Measurements from ENCODE around the gene ATP2B2. TPM values are rescaled to one million over a fixed set of nuclear protein-coding genes. Genes with fewer than 3 reads are reported as not detected.

Gene ATP2B2
- total RNA-seq, 4 donors from 2014 or later: 0.42 to 2.0 (median 1.1) TPM

DNA sequence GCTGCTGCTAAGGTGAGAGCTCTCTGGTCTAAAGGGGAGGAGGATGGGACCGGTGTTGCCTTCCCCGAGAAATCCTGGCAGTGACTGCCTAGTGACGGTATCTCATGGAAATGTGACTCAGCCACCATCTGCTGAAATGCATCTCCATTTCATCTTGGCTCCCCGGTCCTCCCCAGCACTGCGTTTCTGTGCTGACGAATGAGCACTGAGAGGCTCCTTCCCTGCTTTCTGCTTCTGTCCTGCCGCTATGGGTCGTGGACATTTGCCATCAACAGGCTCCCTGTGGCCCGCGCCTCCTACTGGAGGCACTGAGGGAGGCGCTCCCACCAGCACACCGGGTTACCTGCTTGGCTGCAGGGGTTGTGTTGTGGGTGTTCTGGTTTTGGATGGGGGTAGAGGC, 170.9 kb downstream of the ATP2B2 start:
- no peak for DNase-seq (ENCODE audit: low spot score in 2 of 2)
- H3K4me3 ChIP-seq: no peak overlapping the region
- 74 to 76% methylated on average over 12 of the region's 12 CpGs for WGBS, 2 donors
- H3K27me3 ChIP-seq: peaks cover 0 to 6% of the 10 kb centered on the region in 2 donors
- H3K36me3 ChIP-seq: peaks cover 0 to 3% (median 0%) of the 10 kb centered on the region in 3 donors
- no peak for TF ChIP-seq EP300 (IDR thresholded peaks at IDR 0.05)
- TF ChIP-seq, protein P1, sequence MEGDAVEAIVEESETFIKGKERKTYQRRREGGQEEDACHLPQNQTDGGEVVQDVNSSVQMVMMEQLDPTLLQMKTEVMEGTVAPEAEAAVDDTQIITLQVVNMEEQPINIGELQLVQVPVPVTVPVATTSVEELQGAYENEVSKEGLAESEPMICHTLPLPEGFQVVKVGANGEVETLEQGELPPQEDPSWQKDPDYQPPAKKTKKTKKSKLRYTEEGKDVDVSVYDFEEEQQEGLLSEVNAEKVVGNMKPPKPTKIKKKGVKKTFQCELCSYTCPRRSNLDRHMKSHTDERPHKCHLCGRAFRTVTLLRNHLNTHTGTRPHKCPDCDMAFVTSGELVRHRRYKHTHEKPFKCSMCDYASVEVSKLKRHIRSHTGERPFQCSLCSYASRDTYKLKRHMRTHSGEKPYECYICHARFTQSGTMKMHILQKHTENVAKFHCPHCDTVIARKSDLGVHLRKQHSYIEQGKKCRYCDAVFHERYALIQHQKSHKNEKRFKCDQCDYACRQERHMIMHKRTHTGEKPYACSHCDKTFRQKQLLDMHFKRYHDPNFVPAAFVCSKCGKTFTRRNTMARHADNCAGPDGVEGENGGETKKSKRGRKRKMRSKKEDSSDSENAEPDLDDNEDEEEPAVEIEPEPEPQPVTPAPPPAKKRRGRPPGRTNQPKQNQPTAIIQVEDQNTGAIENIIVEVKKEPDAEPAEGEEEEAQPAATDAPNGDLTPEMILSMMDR (IDR thresholded peaks at IDR 0.05): no peak
- no peak for TF ChIP-seq POLR2A (IDR thresholded peaks at IDR 0.05)
- no peaks in the 10 kb centered on the region for H3K9me3 ChIP-seq
- H3K4me1 ChIP-seq: no peaks in the 10 kb centered on the region
- no peak overlapping the region for H3K27ac ChIP-seq

DNA sequence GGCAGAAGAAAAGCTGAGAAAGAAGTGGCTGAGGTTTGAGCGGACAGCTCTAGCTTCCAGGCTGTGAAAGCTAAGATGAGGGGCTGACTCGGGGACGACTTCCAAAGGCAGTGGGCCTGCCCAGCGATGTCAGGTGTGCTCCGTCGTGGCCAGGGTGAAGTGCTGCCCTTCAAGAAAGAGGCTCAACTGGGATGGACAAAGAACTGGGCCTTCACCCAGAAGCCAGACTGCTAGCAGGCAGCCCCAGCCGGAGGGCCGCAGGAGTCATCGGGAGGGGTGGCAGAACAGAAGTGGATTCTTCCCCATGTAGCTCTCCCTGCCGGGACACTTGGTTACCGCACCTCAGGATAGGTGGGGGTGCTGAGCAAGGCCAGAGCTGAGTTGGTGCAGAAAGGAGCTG, 171.3 kb downstream of the ATP2B2 start:
- Histone ChIP-seq H3K9me3 (no peaks in the 10 kb centered on the region), H3K27ac (no peak overlapping the region), H3K4me3 (no peak overlapping the region), H3K4me1 (no peaks in the 10 kb centered on the region), H3K36me3 (peaks cover 0 to 3% (median 0%) of the 10 kb centered on the region in 3 donors), H3K27me3 (peaks cover 0 to 6% of the 10 kb centered on the region in 2 donors)
- no peak for DNase-seq (ENCODE audit: low spot score in 2 of 2)
- WGBS, 2 donors: 87 to 89% methylated on average over 11 of the region's 11 CpGs
- TF ChIP-seq EP300 (IDR thresholded peaks at IDR 0.05): no peak
- no peak for TF ChIP-seq POLR2A (IDR thresholded peaks at IDR 0.05)
- TF ChIP-seq, protein P1 (IDR thresholded peaks at IDR 0.05): no peak

GRCh38 chr3:10333349-10333650, 172.1 kb downstream of the ATP2B2 start:
- peaks cover 0 to 10% of the 10 kb centered on the region in 2 donors for H3K27me3 ChIP-seq
- no peak overlapping the region for H3K4me3 ChIP-seq
- WGBS, 2 donors: 63 to 77% methylated on average over 2 of the region's 2 CpGs
- H3K9me3 ChIP-seq: no peaks in the 10 kb centered on the region
- no peaks in the 10 kb centered on the region for H3K4me1 ChIP-seq
- H3K27ac ChIP-seq: no peak overlapping the region
- no peak for TF ChIP-seq POLR2A (IDR thresholded peaks at IDR 0.05)
- no peak for TF ChIP-seq EP300 (IDR thresholded peaks at IDR 0.05)
- TF ChIP-seq, protein P1 (IDR thresholded peaks at IDR 0.05): no peak
- peaks cover 0 to 3% (median 0%) of the 10 kb centered on the region in 3 donors for H3K36me3 ChIP-seq
- no peak for DNase-seq (ENCODE audit: low spot score in 2 of 2)

DNA sequence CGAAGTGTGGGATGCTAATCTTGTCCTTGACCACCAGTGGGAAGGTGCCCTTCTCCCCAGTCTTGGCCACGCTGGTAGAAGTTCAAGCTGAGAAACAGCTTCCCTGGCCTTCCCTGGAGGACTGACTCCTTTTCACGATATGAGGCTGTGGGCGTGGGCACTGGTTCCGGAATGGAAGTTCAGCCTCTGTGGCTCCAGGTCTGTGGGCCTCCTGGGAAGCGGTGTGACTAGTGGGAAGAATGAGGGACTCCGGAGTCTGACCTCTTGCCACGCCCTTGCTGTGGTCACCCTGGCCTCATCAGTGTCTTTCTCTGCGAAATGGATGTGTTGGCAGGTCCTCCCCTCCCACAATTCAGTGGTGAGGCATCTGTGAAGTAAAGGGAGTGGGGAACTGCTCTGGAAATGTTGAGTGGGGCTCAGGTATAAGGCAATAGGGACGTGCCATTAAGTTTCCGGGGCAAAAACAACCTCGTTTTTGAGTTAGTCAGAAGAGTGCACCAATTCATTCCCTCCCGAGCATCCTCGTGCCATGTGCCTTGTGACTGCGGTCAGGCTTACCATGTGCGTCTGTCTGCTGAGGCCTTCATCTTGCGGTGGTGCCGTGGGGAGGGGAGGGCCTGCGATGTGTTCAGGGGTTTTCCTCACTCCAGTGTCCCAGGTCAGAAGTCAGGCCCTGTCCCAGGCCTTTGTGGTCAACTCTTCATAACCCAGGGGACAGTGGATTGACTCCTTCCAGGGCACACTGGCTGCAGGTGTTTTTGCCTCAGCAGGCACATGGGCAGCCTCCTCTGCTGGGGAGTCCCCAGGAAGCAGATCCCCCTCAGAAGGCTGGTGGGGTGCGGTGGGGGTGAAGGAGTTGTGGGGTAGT, 172.7 kb downstream of the ATP2B2 start:
- H3K27ac ChIP-seq: no peak overlapping the region
- TF ChIP-seq, protein P1 (IDR thresholded peaks at IDR 0.05): no peak
- TF ChIP-seq POLR2A (IDR thresholded peaks at IDR 0.05) (no peak), EP300 (IDR thresholded peaks at IDR 0.05) (no peak)
- peaks cover 0 to 3% (median 0%) of the 10 kb centered on the region in 3 donors for H3K36me3 ChIP-seq
- WGBS, 2 donors: 88 to 91% methylated on average over 18 to 20 of the region's 20 CpGs
- H3K27me3 ChIP-seq: peaks cover 0 to 12% of the 10 kb centered on the region in 2 donors
- no peak overlapping the region for H3K4me3 ChIP-seq
- H3K4me1 ChIP-seq: no peaks in the 10 kb centered on the region
- no peak for DNase-seq (ENCODE audit: low spot score in 2 of 2)
- no peaks in the 10 kb centered on the region for H3K9me3 ChIP-seq

DNA sequence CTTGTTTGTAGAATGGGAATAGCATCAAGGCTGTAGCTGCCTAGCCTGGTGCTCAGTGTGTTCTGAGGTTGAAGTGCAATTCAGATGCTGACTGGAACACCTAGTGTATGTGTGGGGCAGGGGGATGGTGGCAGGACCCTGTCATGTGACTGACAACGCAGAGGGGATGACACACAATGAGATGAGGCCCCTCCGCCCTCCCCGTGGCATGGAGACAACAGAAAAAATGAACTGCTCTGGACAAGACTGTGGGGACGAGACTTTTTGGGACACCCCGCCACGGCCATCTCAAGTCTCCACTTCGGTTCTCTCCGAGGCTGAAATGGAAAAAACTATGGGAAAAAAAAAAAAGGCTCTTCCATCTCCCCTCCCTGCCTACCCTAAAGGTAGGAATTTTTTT, 174.1 kb downstream of the ATP2B2 start:
- no peak for TF ChIP-seq EP300 (IDR thresholded peaks at IDR 0.05)
- TF ChIP-seq, protein P1 (IDR thresholded peaks at IDR 0.05): no peak
- TF ChIP-seq POLR2A (IDR thresholded peaks at IDR 0.05): no peak

More for the DNA sequence above, 174.1 kb downstream of the ATP2B2 start:
- WGBS, 2 donors: 76 to 83% methylated on average over 8 of the region's 8 CpGs
- DNase-seq (ENCODE audit: low spot score in 2 of 2): no peak
- Histone ChIP-seq H3K27ac (no peak overlapping the region), H3K9me3 (no peaks in the 10 kb centered on the region), H3K36me3 (peaks cover 0 to 3% (median 0%) of the 10 kb centered on the region in 3 donors), H3K4me1 (no peaks in the 10 kb centered on the region), H3K27me3 (peaks cover 0 to 12% of the 10 kb centered on the region in 2 donors), H3K4me3 (no peak overlapping the region)

Data from tibial nerve (tissue), 4 donors.